T-helper 1 cell treated with Interleukin-12 subunit alpha and Interleukin-12 subunit beta and Interleukin-4 antibody, amounts not matched to agents 30 μg/mL and 1 μg/mL, for 36 hours (primary cell): ENCODE data around the gene SERINC3.

Experiments
- H3K27ac Mint-ChIP-seq: one replicate; pipeline ENCODE4 v1.8.0; 2021; ENCODE audit warnings: mild to moderate bottlenecking, mixed read lengths
- H3K27me3 Mint-ChIP-seq: one replicate; pipeline ENCODE4 v1.8.0; 2021; ENCODE audit warnings: low read depth, mixed read lengths
- H3K36me3 Mint-ChIP-seq: one replicate; pipeline ENCODE4 v1.8.0; 2021; ENCODE audit warnings: low read depth, mixed read lengths
- H3K4me1 Mint-ChIP-seq: one replicate; pipeline ENCODE4 v1.8.0; 2021; ENCODE audit warnings: low read depth, mixed read lengths
- H3K4me3 Mint-ChIP-seq: one replicate; pipeline ENCODE4 v1.8.0; 2021; ENCODE audit warnings: mild to moderate bottlenecking, moderate library complexity, mixed read lengths
- H3K9me3 Mint-ChIP-seq: one replicate; pipeline ENCODE4 v1.8.0; 2021; ENCODE audit warnings: mixed read lengths

The SERINC3 gene

DNA sequence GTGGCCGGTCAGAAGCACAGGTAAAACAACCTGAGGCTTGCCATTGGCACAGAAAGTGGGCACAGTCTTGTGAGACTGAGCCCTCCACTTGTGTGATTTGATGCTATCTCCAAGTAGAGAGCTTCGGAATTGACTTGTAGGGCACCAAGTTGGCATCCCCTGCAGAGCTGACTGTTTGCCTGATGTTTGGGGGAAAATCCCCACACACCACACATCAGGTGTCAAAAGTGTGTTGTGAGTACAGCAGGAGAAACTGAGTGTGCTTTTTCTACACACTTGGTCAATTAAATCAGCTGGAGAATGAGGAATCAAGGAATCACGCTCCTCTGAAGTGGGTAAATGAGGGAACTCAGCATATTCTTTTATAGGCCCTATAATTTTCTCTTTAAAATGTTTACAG, 989 bp downstream of the SERINC3 start:
- Mint-ChIP-seq H3K27me3 (no peaks in the 10 kb centered on the region), H3K4me3 (peak overlapping the region; percentile 74), H3K4me1 (peaks cover 31% of the 10 kb centered on the region), H3K36me3 (peaks cover 5% of the 10 kb centered on the region), H3K27ac (peak overlapping the region; percentile 70), H3K9me3 (no peaks in the 10 kb centered on the region)

DNA sequence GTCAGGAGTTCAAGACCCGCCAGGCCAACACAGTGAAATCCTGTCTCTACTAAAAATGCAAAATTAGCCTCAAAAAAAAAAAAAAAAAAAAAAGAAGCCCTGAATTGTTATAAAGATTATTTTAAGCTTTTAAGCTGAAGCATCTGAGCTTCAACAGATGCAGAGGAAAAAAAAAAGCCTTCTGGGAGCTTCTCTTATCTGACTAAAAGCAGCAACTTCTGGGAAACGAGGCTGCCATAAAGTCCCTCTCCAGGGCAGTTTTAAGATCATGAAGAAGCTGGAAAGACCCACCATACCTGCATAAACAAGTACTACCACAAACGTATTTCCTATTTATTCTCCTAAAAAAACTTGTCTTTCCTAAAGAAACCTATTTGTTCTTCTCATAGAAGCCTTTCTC, 3.6 kb downstream of the SERINC3 start:
- Mint-ChIP-seq H3K9me3 (no peaks in the 10 kb centered on the region), H3K4me3 (no peak overlapping the region), H3K4me1 (peaks cover 33% of the 10 kb centered on the region), H3K27ac (no peak overlapping the region), H3K36me3 (peaks cover 10% of the 10 kb centered on the region), H3K27me3 (no peaks in the 10 kb centered on the region)

DNA sequence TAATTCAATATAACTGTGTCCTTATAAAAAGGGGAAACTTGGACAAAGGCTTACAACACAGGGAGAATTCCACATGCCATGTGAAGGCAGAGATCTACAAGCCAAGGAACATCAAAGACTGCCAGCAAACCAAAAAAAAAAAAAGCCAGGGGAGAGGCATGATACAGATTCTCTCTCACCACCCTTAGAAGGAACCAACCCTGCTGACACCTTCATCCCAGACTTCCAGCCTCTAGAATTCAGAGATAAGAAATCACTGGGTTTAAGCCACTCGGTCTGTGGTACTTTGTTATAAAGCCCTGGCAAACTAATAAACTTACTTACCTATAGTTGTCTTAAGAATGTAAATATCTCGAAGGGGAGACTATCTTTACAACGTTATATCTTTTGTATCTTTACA, 4.4 kb downstream of the SERINC3 start:
- H3K4me3 Mint-ChIP-seq, result no peak overlapping the region
- peaks cover 14% of the 10 kb centered on the region for H3K36me3 Mint-ChIP-seq
- H3K9me3 Mint-ChIP-seq, result no peaks in the 10 kb centered on the region
- no peaks in the 10 kb centered on the region for H3K27me3 Mint-ChIP-seq
- peaks cover 29% of the 10 kb centered on the region for H3K4me1 Mint-ChIP-seq
- H3K27ac Mint-ChIP-seq, result no peak overlapping the region

DNA sequence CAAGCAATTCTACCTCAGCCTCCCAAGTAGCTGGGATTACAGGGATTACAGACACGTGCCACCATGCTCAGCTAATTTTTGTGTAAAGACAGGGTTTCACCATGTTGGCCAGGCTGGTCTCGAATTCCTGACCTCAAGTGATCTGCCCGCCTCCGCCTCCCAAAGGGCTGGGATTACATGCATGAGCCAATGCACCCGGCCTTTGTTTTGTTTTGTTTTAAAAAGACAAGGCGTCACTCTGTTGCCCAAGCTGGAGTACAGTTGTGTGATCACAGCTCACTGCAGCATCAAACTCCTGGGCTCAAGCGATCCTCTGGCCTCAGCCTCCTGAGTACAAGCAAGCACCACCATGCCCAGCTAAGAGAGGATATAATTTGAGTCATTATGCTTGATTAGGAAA, 5.4 kb downstream of the SERINC3 start:
- H3K9me3 Mint-ChIP-seq, result no peaks in the 10 kb centered on the region
- H3K36me3 Mint-ChIP-seq, result peaks cover 19% of the 10 kb centered on the region
- no peak overlapping the region for H3K4me3 Mint-ChIP-seq
- H3K27ac Mint-ChIP-seq, result no peak overlapping the region
- H3K27me3 Mint-ChIP-seq, result no peaks in the 10 kb centered on the region
- peaks cover 23% of the 10 kb centered on the region for H3K4me1 Mint-ChIP-seq

DNA sequence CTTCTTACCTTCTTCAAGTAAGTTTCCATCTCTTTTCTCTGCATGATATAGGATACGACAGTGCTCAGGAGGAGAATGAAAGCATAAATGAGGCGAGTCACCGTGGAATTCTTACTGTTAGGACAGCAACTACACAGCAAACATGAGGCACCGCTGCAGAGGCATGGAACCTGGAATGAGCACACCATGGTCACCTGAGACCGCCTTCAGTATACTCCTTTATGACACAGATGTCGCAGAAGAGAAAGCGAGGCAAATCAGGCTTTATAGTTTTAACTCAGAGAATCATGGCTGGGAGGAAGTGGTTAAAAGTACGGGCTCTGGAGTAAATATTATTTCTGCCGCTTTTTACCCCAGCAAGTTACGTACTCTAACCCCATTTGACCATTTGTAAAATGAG, 8.0 kb downstream of the SERINC3 start:
- peaks cover 11% of the 10 kb centered on the region for H3K4me1 Mint-ChIP-seq
- H3K27me3 Mint-ChIP-seq, result no peaks in the 10 kb centered on the region
- H3K36me3 Mint-ChIP-seq, result peaks cover 24% of the 10 kb centered on the region
- H3K4me3 Mint-ChIP-seq, result no peak overlapping the region
- no peaks in the 10 kb centered on the region for H3K9me3 Mint-ChIP-seq
- no peak overlapping the region for H3K27ac Mint-ChIP-seq

DNA sequence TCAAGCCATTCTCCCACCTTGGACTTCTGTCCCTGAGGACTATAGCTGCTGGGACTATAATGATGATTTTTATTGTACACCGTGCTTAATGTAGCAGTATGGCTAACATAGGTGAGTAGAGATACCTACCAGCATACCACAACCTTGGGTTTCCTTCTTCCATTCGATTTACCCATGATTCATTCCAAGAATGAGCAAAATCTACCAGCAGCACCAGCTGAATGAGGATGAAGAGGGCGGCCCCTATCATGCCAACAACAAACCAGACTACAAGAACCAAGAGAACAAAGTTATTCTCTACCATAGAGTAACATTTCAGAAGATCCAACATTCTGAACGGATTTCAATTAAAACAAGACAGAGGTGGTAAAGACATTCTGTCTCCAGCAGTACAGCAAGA, 12.1 kb downstream of the SERINC3 start:
- Mint-ChIP-seq H3K9me3 (no peaks in the 10 kb centered on the region), H3K4me3 (no peak overlapping the region), H3K27ac (no peak overlapping the region), H3K27me3 (no peaks in the 10 kb centered on the region), H3K36me3 (peaks cover 36% of the 10 kb centered on the region), H3K4me1 (peaks cover 4% of the 10 kb centered on the region)

DNA sequence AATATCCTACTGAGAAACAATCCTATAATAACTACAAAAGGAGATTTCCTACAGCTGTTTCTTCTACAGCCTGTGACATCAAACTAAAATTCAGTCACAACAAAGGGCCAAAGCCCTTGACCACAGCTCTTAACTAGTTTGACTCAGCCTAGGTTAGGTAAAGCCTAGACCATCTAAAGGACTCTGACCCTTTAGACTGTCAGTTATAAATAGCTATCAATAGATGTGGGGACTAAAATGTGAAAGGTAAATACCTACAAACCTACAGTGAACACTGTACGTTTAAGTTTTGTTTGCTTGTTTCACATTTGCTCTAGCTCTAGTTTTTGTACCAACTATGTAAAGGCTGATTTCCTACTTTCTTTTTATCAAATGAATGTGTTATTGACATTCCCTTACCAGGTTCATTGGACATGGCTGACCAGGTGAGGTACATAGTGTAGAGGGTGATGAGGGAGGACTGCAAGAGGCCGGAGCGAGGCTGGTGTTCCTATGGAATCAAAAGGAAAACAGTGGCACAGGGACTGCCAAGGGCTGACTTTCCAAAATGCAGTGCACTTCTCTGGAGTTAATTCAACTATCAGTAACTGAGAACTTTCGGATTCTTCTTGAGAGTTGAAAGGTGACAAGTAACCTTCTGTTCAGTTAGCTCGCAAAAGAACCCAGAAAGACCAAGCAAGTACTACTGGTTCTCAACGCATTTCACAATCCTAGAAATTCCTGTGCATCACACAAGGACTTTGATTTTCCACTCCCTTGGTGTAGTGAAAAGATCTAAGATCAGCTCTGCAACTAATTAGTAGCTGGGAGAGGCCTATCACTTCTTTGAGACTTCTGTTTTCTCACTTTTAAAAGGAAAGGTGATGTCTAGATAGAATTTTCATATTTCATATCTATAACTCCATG, 17.2 kb downstream of the SERINC3 start:
- H3K4me3 Mint-ChIP-seq, result no peak overlapping the region
- H3K27ac Mint-ChIP-seq, result no peak overlapping the region
- H3K27me3 Mint-ChIP-seq, result no peaks in the 10 kb centered on the region
- H3K9me3 Mint-ChIP-seq, result no peaks in the 10 kb centered on the region
- no peaks in the 10 kb centered on the region for H3K4me1 Mint-ChIP-seq
- peaks cover 46% of the 10 kb centered on the region for H3K36me3 Mint-ChIP-seq

DNA sequence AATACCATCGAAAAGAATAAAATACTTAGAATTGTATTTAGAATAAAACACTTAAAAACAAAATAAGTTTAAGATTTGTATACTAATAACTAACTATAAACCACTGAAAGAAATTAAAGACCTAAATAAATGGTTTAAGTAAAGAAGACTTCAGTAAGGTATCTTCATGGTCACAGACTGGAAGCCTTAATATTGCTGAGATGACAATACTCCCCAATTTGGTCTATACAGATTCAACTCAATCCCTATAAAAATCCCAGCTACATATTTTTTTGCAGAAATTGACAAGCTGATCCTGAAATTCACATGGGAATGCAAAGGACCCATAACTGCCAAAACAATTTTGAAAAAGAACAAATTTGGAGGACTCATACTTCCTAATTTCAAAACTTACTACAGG, 18.9 kb downstream of the SERINC3 start:
- Mint-ChIP-seq H3K36me3 (peaks cover 48% of the 10 kb centered on the region), H3K27ac (no peak overlapping the region), H3K27me3 (no peaks in the 10 kb centered on the region), H3K4me1 (peaks cover 1% of the 10 kb centered on the region), H3K4me3 (no peak overlapping the region), H3K9me3 (no peaks in the 10 kb centered on the region)

DNA sequence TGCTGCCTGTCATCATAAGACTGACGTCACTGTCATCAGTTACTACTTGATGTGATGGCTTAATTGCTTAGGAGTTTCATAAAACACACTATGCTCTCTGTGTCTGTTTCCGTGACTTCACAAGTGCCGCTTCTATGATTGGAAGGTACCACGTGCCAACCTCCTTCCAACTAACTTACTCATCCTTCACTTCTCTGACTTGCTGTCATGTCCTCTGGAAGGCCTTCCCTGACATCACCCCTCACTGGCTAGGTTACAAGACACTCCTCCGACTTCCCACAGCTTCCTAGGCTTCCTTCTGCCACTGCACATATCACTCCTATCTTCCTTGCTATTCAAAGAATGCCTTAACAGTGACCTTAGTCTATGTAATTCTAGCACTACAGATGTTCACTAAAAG, 20.4 kb downstream of the SERINC3 start:
- Mint-ChIP-seq H3K27ac (no peak overlapping the region), H3K4me1 (peaks cover 7% of the 10 kb centered on the region), H3K4me3 (no peak overlapping the region), H3K9me3 (no peaks in the 10 kb centered on the region), H3K36me3 (peaks cover 53% of the 10 kb centered on the region), H3K27me3 (no peaks in the 10 kb centered on the region)

DNA sequence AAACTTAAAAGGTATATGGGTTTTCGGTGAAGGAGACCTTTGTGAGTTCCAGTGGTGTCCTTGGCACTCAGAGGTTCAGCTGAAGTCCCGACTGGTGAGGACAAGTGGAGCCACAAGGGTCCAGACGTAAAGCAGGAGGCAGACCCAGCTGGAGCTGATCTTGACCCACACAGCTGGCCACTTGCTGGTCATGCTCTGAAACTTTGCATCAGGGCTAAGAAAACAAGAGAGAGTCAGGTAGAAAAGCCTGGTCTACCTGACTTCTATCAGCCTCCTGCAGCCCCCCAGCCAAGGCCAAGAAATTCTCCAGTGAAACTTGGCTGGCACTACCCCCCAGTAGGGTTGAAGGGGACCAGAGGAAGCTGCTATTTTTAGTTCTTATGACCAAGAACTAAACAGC, 21.6 kb downstream of the SERINC3 start:
- Mint-ChIP-seq H3K4me1 (peaks cover 17% of the 10 kb centered on the region), H3K9me3 (no peaks in the 10 kb centered on the region), H3K36me3 (peaks cover 64% of the 10 kb centered on the region), H3K4me3 (no peak overlapping the region), H3K27me3 (no peaks in the 10 kb centered on the region), H3K27ac (no peak overlapping the region)

DNA sequence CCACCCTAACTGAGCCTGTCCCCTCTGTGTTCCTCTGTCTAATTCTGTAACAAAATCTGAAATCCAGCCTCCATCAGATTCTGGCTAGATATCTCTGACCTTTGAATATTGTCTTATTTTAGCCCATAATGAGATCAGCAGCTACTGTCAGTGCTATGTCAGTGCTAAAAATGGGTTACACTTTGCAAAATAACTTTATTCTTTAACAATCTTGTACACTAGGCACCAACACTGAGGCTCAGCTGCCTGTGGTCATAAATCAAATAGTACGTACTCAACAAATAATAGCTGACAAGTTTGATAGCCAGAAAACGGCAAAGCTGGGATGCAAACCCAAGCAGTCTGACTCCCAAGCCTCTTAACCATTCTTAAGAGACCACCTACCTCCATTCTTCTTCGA, 24.1 kb downstream of the SERINC3 start:
- Mint-ChIP-seq H3K36me3 (peaks cover 66% of the 10 kb centered on the region), H3K27ac (no peak overlapping the region), H3K4me3 (no peak overlapping the region), H3K27me3 (no peaks in the 10 kb centered on the region), H3K9me3 (no peaks in the 10 kb centered on the region), H3K4me1 (peaks cover 19% of the 10 kb centered on the region)

DNA sequence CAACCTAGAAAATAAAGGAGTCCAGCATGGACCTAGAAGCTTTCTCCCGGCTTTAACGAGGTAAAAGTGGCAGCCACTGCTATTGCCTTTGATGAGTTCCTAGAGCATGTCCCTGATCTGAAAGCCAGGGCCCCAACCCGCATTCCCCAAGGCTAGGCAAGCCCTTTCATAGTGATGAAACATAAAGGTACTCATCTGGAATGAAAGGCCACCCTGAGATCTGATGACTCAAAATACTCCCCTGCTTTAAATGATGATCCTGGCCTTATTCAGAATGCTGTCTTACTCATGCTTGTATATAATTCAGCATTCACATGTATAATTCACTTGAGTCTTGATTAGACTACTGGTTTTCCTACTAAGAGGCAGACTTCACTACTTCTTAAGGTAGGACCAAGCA, 24.9 kb downstream of the SERINC3 start:
- Mint-ChIP-seq H3K36me3 (peaks cover 69% of the 10 kb centered on the region), H3K27ac (no peak overlapping the region), H3K4me3 (no peak overlapping the region), H3K4me1 (peaks cover 20% of the 10 kb centered on the region), H3K9me3 (no peaks in the 10 kb centered on the region), H3K27me3 (no peaks in the 10 kb centered on the region)

DNA sequence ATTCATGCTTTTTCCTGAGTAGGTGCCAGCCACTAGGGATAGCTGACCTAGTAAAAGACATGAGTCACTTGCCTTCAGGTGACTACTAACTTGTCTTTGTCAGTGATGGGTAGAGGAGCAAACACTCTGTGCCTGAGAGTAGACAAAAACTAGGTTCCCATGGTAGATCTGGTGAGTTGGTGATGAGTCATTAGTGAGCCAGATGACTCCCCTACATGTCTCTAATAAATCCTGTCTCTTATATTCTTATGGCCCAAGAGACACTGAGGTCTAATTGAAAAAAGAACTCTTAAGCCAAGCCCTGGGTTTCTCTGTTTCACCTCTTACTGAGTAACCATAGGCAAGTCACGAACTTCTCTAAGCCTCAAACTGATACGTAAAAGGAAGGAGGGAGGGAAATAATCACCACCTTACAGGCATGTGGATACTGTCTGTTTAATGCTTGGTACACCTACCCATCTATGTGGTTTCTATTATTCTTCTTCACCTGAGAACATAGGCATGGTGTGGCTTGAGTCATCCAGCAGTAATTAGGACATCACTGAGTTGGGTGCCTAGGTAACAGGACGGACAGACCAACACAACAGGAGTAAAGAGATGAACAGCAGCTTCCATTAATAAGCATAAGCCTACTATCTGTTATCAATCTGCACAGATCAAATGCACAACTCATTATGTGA, 25.9 kb downstream of the SERINC3 start:
- Mint-ChIP-seq H3K4me3 (no peak overlapping the region), H3K36me3 (peaks cover 65% of the 10 kb centered on the region)

DNA sequence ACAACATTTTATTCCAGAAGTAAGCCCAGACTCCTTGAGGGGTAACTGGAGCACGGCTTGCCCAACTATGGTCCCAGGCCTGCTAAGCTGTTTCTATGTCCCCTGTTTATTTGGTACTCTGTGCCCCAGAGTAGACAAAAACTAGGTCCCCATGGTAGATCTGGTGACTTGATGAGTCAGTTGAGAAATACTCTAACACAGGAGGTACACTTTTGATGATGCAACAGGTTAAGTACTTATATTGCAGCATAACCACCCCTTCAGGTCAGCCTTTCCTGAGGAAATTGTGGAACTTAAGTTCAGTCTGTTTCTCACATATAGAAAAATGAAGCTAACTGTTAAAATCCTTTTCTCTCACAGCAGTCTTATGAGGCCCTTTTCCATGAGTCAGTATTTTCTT, 26.6 kb downstream of the SERINC3 start:
- H3K27ac Mint-ChIP-seq, result peak overlapping the region; percentile 18
- peaks cover 27% of the 10 kb centered on the region for H3K4me1 Mint-ChIP-seq
- no peaks in the 10 kb centered on the region for H3K9me3 Mint-ChIP-seq
- no peak overlapping the region for H3K4me3 Mint-ChIP-seq
- peaks cover 64% of the 10 kb centered on the region for H3K36me3 Mint-ChIP-seq
- no peaks in the 10 kb centered on the region for H3K27me3 Mint-ChIP-seq

More for the DNA sequence above, 25.9 kb downstream of the SERINC3 start:
- peaks cover 25% of the 10 kb centered on the region for H3K4me1 Mint-ChIP-seq
- H3K27me3 Mint-ChIP-seq, result no peaks in the 10 kb centered on the region
- H3K9me3 Mint-ChIP-seq, result no peaks in the 10 kb centered on the region
- peak overlapping the region; percentile 28 for H3K27ac Mint-ChIP-seq

DNA sequence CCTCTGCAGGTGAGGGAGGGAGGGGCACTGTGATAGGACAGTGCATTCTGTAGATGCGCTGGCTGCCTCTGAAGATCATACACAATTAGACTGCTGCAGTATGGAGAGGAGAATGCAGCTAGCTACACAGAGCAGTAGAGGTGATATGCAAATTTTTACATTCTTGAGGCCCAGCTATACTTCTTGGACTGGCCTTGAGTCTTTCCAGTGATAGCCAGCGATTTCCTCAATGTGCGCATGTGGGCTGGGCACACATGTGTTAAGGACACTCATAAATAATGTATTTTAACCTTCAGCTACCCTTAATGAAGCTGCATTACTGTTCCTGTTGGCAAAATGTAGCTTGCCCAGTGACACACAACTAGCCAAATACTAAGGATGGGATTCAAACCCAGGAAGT, 27.2 kb downstream of the SERINC3 start:
- peaks cover 29% of the 10 kb centered on the region for H3K4me1 Mint-ChIP-seq
- H3K36me3 Mint-ChIP-seq, result peaks cover 65% of the 10 kb centered on the region
- H3K27ac Mint-ChIP-seq, result no peak overlapping the region
- H3K4me3 Mint-ChIP-seq, result no peak overlapping the region
- no peaks in the 10 kb centered on the region for H3K27me3 Mint-ChIP-seq
- H3K9me3 Mint-ChIP-seq, result no peaks in the 10 kb centered on the region
